Measurements from ENCODE around the gene NBAS.

Gene NBAS

DNA sequence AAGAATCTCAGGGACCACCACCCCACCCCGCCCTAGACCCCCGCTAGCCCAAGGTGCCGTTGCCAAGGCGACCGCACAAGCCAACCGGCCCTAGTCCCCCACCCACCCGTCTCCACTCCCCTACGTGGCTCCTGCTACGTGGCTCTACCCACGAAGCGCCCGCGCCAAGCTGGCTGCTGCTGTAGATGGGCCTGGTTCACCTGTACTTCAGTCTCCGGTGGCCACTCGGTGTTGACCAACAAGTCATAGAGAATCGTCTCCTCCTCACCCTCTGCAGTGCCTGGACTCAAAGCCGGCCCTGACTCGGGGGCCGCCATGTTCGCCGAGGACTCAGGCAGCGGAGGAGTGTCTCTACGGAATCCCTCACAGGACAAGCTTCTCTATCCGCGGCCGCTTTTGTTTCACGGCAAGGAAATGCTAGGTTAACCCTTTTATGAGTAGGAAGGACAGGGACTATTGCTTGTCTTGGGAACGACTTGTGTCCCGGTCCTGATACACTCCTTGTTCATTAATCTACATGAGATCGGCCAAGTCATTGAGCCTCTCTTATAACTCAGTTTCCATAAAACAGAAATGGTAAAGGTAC, at the start of gene NBAS:
NBAS (minus strand) TSS at position 347 of the 586 bp plus-strand sequence; CDS start at position 317, 30 bp downstream.
- DNase-seq (ENCODE audit: insufficient read length, low spot score), result peak; percentile 60
- FAIRE-seq, result peak; percentile 92

- FAIRE-seq, result no peak
Measured at GRCh38 chr2:15610430-15610952, 49.4 kb upstream of the NBAS start.

DNA sequence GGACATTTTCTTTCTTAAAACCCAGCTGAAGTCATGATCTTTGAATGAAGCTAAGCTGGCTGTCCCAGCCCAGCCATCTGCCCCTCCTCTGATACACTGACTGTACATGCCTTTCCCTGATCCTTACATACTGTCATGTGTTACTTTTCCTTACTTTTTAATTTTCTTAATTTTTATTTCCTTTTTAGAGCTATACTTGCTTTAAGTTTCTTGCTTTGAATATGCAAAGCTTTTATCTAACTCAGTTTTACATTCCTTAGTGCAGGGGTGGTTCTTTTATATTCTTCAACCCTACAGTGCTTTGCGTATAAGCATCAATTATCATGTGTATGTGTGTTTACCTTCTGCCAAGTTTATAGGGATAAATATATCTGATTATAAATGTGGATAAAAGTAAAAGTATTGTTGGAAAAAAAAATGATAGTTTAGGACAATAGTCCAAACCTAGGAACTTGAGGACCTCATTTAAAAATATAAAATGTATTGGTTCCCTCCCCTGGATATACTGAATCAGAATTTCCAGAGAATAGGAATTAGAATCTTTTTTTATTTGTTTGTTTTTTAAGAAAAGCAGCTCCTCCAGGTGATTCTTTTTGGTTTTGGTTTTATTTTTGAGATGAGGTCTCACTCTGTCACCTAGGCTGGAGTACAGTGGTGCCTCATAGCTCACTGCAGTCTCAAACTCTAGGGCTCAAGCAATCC, 48.4 kb upstream of the NBAS start:
- no peak for DNase-seq (ENCODE audit: insufficient read length, low spot score)
- FAIRE-seq, result no peak

More at GRCh38 chr2:15610430-15610952, 49.4 kb upstream of the NBAS start:
- no peak for DNase-seq (ENCODE audit: insufficient read length, low spot score)

DNA sequence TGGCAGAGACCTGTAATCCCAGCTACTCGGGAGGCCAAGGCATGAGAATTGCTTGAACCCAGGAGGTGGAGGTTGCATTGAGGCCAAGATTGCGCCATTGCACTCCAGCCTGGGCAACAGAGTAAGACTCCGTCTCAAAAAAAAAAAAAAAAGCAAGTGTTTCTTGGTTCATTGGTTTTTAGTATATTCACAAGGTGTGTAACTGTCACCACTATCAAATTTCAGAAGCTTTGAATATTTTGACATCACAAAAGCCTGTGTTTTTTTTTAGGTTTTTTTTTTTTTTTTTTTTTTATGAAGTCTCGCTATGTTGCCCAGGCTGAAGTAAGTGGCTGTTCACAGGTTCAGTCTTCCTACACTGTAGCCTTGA, 47.2 kb upstream of the NBAS start:
- FAIRE-seq (no peak), DNase-seq (ENCODE audit: insufficient read length, low spot score) (no peak)

DNA sequence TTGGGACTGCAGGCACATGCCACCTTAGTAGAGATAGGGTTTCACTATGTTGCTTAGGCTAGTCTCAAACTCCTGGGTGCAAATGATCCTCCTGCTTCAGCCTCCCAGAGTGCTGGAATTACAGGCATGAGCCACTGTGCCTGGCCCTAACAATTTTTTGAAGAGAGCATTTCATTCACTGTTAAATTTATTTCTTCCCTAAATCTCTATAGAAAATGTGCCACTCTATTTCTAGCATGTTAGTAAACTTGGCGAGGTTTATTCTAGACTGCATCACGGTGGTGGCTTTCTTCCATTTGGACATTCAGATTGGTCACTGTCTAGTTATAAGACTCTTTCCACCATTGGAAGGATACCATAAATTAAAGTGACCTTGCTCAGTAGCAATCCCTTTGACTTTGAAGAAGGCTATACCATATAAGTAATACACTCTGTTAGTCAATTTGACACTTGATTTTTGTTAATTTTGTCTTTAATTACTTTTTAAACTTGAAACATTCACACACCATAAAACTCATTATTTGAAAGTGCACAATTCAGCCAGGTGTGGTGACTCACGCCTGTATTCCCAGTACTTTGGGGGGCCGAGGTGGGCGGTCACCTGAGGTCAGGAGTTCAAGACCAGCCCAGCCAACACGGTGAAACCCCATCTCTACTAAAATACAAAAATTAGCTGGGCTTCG, 46.7 kb upstream of the NBAS start:
- DNase-seq (ENCODE audit: insufficient read length, low spot score) (no peak), FAIRE-seq (no peak)

DNA sequence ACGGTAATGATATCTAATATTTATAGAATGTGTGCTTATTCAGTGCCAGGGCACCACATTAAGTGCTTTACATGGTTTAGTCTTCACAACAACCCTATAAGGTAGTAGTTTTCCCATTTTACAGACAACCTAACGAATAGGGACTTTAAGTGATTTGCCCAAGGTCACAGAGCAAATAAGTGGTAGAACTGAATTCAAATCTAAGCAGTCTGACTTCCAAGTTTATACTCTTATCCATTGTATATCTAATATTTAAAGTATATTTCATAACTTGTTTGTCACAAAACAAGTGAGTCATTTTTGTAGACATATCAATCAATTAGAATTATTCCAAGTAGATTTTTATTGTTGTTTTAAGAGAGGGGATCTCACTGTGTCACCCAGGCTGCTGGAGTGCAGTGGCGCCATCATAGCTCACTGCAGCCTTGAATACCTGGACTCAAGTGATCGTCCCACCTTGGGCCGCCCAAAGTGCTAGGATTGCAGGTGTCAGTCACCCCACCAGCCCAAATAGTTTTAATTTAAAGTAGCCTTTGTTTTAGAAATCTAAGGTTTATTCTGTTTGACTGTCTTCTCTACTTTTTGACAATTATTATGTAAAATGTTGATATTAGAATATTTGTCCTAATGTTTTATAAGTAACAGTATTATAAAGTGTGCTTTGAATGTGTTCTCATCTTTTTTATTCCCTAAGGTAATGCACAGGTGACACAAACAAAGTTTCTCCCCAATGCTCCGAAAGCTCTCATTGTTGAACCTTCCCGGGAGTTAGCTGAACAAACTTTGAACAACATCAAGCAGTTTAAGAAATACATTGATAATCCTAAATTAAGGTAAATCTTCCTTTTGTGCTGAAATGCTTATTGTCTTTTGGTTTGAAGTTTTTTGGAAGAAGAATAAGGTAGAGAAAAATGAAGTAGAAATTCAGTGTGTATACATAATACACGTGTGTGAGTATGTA, 45.6 kb upstream of the NBAS start:
- DNase-seq (ENCODE audit: insufficient read length, low spot score) (no peak), FAIRE-seq (no peak)

GRCh38 chr2:15605721-15606120, 44.6 kb upstream of the NBAS start:
- FAIRE-seq (no peak), DNase-seq (ENCODE audit: insufficient read length, low spot score) (no peak)

DNA sequence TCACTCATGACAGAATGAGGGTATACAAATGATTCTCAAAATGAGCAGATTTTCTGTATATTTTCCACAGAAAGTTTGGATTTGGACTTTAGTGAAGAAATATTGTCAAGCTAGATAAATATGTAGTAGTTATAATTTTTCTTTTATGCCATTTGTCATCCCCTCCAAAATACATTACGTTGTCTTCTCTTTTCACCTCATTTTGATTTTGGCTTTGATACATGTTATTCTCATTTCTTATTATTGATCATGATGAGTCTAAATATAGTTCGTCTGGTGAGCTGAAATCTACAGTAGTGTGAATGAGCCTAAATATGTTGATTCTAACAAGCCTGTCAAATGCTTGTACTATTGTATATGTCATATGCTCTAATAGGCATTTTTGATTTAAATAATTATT, 42.8 kb upstream of the NBAS start:
- FAIRE-seq (no peak), DNase-seq (ENCODE audit: insufficient read length, low spot score) (no peak)

GRCh38 chr2:15603044-15603765, 42.1 kb upstream of the NBAS start:
- no peak for FAIRE-seq
- no peak for DNase-seq (ENCODE audit: insufficient read length, low spot score)

DNA sequence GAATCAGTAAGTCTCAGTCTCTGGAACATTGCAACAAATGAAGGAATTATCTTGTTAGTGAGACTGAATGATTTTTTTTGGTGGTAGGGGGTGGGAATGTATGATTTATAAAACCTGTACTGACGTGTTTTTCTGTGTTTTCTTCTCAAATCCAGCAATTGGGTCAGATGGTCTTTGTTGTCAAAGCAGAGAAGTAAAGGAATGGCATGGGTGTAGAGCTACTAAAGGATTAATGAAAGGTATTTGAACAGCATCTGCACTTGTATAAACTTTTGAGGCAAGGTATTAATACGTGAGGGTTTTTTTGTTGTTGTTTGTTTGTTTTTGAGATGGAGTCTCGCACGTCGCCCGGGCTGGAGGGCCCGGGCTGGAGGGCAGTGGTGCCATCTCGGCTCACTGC, 41.3 kb upstream of the NBAS start:
- no peak for DNase-seq (ENCODE audit: insufficient read length, low spot score)
- FAIRE-seq, result no peak

GRCh38 chr2:15601681-15602080, 40.5 kb upstream of the NBAS start:
- no peak for FAIRE-seq
- no peak for DNase-seq (ENCODE audit: insufficient read length, low spot score)

DNA sequence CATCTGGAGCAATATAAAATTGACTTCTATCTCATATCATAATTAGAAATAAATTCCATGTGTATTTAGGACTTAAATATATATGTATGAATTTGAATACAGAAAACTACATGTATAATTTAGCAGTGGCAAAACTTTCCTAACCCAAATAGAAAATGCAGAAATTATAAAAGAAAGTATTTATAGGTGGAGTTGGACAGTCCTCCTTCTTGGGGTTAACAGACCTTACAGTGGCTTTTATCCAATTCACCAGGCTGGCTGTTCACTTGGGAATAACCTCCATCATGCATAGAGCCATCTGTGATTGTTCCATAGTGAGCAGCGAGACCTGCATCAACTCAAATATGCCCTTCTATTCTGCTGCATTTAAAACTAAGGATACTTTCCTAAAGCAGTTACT, 38.9 kb upstream of the NBAS start:
- DNase-seq (ENCODE audit: insufficient read length, low spot score) (no peak), FAIRE-seq (no peak)

DNA sequence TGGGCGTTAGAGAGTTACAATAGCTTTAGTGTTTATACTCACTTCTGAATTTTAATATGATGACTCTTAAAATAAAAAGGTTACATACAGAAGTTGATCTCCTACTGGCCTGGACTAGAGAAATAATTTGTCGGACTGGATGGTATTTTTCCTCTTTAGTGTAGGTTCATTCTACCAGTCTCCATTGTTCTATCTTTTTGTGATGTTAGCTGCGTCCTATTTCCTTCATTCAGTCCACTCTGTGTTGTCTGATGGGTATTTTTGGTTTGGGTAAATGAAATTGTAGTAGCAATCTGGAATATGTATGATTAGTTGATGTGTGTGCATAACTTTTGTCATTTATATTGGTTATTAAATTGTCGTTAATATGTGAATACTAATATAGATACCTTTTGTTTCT, 35.8 kb upstream of the NBAS start:
- FAIRE-seq, result no peak
- no peak for DNase-seq (ENCODE audit: insufficient read length, low spot score)

- DNase-seq (ENCODE audit: insufficient read length, low spot score) (no peak), FAIRE-seq (no peak)
Measured at GRCh38 chr2:15596350-15596749, 35.2 kb upstream of the NBAS start.

DNA sequence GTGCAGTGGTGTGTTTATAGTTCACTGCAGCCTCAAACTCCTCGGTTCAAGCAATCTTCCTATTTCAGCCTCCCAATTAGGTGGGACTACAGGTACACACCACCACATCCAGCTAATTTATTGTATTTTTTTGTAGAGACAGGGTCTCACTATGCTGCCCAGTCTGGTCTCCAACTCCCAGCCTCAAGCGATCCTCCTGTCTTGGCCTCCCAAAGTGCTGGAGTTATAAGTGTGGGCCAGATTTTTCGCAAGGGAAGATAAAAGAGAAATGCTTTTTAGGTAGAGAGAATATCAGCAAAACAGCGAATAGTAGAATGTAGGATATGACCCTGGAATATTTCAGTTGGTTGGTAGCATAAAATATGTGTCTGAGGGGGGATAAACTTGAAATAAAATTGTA, 34.8 kb upstream of the NBAS start:
- no peak for DNase-seq (ENCODE audit: insufficient read length, low spot score)
- no peak for FAIRE-seq

GRCh38 chr2:15595342-15595905, 34.3 kb upstream of the NBAS start:
- FAIRE-seq (no peak), DNase-seq (ENCODE audit: insufficient read length, low spot score) (no peak)

- FAIRE-seq, result no peak
- DNase-seq (ENCODE audit: insufficient read length, low spot score), result no peak
Measured at GRCh38 chr2:15594291-15595256, 33.4 kb upstream of the NBAS start.

GRCh38 chr2:15593327-15593705, 32.2 kb upstream of the NBAS start:
- FAIRE-seq (no peak), DNase-seq (ENCODE audit: insufficient read length, low spot score) (no peak)
